Trophoblast cell (in vitro differentiated cells and primary cell): Measurements from ENCODE around the gene TCIRG1.

Experiments used
- DNase-seq, 2 donors: peaks; one replicate each; pipeline ENCODE4 v3.0.0-alpha.2; 2016
- H2AFZ ChIP-seq: 2 replicates; pipeline ENCODE4 v1.6.1; 2013; ENCODE audit warnings: low read length, moderate library complexity, mild to moderate bottlenecking; ENCODE audit not compliant: insufficient read depth, poor library complexity
- H2AK5ac ChIP-seq: 2 replicates; pipeline ENCODE4 v1.6.1; 2013; ENCODE audit warnings: mild to moderate bottlenecking, low read length
- H2BK120ac ChIP-seq: 2 replicates; pipeline ENCODE4 v1.6.1; 2013; ENCODE audit warnings: low read length, mild to moderate bottlenecking, moderate library complexity; ENCODE audit not compliant: insufficient read depth, poor library complexity
- H2BK12ac ChIP-seq: 2 replicates; pipeline ENCODE4 v1.6.1; 2013; ENCODE audit warnings: mild to moderate bottlenecking, low read length, moderate library complexity
- H2BK5ac ChIP-seq: 2 replicates; pipeline ENCODE4 v1.6.1; 2013; ENCODE audit warnings: low read length, low read depth, moderate library complexity, mild to moderate bottlenecking; ENCODE audit not compliant: poor library complexity
- H3K14ac ChIP-seq: 2 replicates; pipeline ENCODE4 v1.6.1; 2013; ENCODE audit warnings: mild to moderate bottlenecking, low read length
- H3K18ac ChIP-seq: 2 replicates; pipeline ENCODE4 v1.6.1; 2013; ENCODE audit warnings: mild to moderate bottlenecking, low read length
- H3K23ac ChIP-seq: 2 replicates; pipeline ENCODE4 v1.6.1; 2013; ENCODE audit warnings: low read length
- H3K27ac ChIP-seq: 2 replicates; pipeline ENCODE4 v1.5.1; 2013; ENCODE audit warnings: low read depth, mild to moderate bottlenecking, inconsistent platforms, low read length, moderate library complexity
- H3K27me3 ChIP-seq: 2 replicates; pipeline ENCODE4 v1.6.1; 2013; ENCODE audit warnings: inconsistent platforms, mild to moderate bottlenecking, low read length, moderate library complexity; ENCODE audit not compliant: insufficient read depth
- H3K36me3 ChIP-seq, 2 experiments: 1 replicate in 1 of 2; 2 replicates in 1 of 2; pipeline ENCODE4 v1.6.1; 2013; ENCODE audit warnings: low read length in 2 of 2, mild to moderate bottlenecking in 2 of 2, moderate library complexity in 1 of 2; ENCODE audit not compliant: insufficient read depth in 2 of 2, control insufficient read depth in 1 of 2
- H3K4ac ChIP-seq: 2 replicates; pipeline ENCODE4 v1.6.1; 2013; ENCODE audit warnings: low read depth, mild to moderate bottlenecking, low read length, moderate library complexity
- H3K4me1 ChIP-seq, 2 experiments: 1 replicate in 1 of 2; 2 replicates in 1 of 2; pipeline ENCODE4 v1.6.1; 2013; ENCODE audit warnings: low read length in 2 of 2, mild to moderate bottlenecking in 2 of 2, moderate library complexity in 1 of 2; ENCODE audit not compliant: insufficient read depth in 2 of 2, control insufficient read depth in 1 of 2
- H3K4me2 ChIP-seq: 2 replicates; pipeline ENCODE4 v1.6.1; 2013; ENCODE audit warnings: inconsistent platforms, mild to moderate bottlenecking, low read length, moderate library complexity
- H3K4me3 ChIP-seq: 2 replicates; pipeline ENCODE4 v1.5.1; 2013; ENCODE audit warnings: mild to moderate bottlenecking, low read depth, low read length, inconsistent platforms
- H3K79me1 ChIP-seq: one replicate; pipeline ENCODE4 v1.6.1; 2013; ENCODE audit warnings: low read length
- H3K79me2 ChIP-seq: 2 replicates; pipeline ENCODE4 v1.6.1; 2013; ENCODE audit warnings: low read length, mild to moderate bottlenecking; ENCODE audit not compliant: control insufficient read depth, insufficient read depth, poor library complexity
- H3K9ac ChIP-seq: 2 replicates; pipeline ENCODE4 v1.6.1; 2013; ENCODE audit warnings: mild to moderate bottlenecking, low read length
- H3K9me3 ChIP-seq: 2 replicates; pipeline ENCODE4 v1.6.1; 2013; ENCODE audit warnings: low read depth, mild to moderate bottlenecking, control low read depth, inconsistent platforms, low read length; ENCODE audit not compliant: insufficient read depth
- H4K12ac ChIP-seq: 2 replicates; pipeline ENCODE4 v1.6.1; 2013; ENCODE audit warnings: low read depth, mild to moderate bottlenecking, low read length, moderate library complexity
- H4K8ac ChIP-seq: 2 replicates; pipeline ENCODE4 v1.6.1; 2013; ENCODE audit warnings: low read depth, mild to moderate bottlenecking, low read length, moderate library complexity
- H4K91ac ChIP-seq: one replicate; pipeline ENCODE4 v1.6.1; 2013; ENCODE audit warnings: low read depth, mild to moderate bottlenecking, low read length, moderate library complexity
- WGBS: extraction: QIAGEN DNeasy Blood & Tissue Kit; methylation state at CpG from one replicate; pipeline ENCODE4 v1.1.7; 2013; ENCODE audit warnings: missing lambda C conversion rate; ENCODE audit not compliant: insufficient read length, insufficient coverage; ENCODE audit errors: extremely low coverage; 5-methylcytosine and 5-hydroxymethylcytosine counted together

Gene TCIRG1

GRCh38 chr11:68051191-68052136 is 12.6 kb downstream of the TCIRG1 start:
- H3K36me3 ChIP-seq: peaks cover 60 to 61% of the 10 kb centered on the region in 2 experiments
- no peaks in the 10 kb centered on the region for H3K27me3 ChIP-seq
- no peaks in the 10 kb centered on the region for H3K79me2 ChIP-seq
- H3K79me1 ChIP-seq: no peaks in the 10 kb centered on the region
- H2AFZ ChIP-seq: no peak overlapping the region
- no peak overlapping the region for H3K18ac ChIP-seq
- H2BK5ac ChIP-seq: no peak overlapping the region
- no peak overlapping the region for H4K12ac ChIP-seq
- no peak overlapping the region for H3K4me2 ChIP-seq
- H3K4me3 ChIP-seq: no peak overlapping the region
- no peak overlapping the region for H2BK120ac ChIP-seq
- WGBS: no CpG with 5 or more reads among the region's 14 CpGs
- no peak overlapping the region for H2AK5ac ChIP-seq
- no peak overlapping the region for H4K8ac ChIP-seq
- no peak overlapping the region for H2BK12ac ChIP-seq
- no peak overlapping the region for H3K14ac ChIP-seq
- H3K27ac ChIP-seq: no peak overlapping the region
- no peak overlapping the region for H3K23ac ChIP-seq
- no peaks in the 10 kb centered on the region for H3K9me3 ChIP-seq
- no peaks in the 10 kb centered on the region for H3K4me1 ChIP-seq
- no peak overlapping the region for H4K91ac ChIP-seq
- DNase-seq: no peak
- no peak overlapping the region for H3K9ac ChIP-seq
- H3K4ac ChIP-seq: no peak overlapping the region

- Histone ChIP-seq H3K4ac (no peak overlapping the region), H3K14ac (no peak overlapping the region), H4K12ac (no peak overlapping the region), H4K8ac (no peak overlapping the region), H2AK5ac (no peak overlapping the region), H2AFZ (no peak overlapping the region), H3K36me3 (peaks cover 59 to 62% of the 10 kb centered on the region in 2 experiments), H3K9me3 (no peaks in the 10 kb centered on the region), H2BK5ac (no peak overlapping the region), H2BK12ac (no peak overlapping the region), H2BK120ac (no peak overlapping the region), H3K9ac (no peak overlapping the region), H3K4me1 (no peaks in the 10 kb centered on the region), H3K4me3 (no peak overlapping the region), H3K18ac (no peak overlapping the region), H3K79me2 (no peaks in the 10 kb centered on the region), H3K23ac (no peak overlapping the region), H3K4me2 (no peak overlapping the region), H3K27me3 (no peaks in the 10 kb centered on the region), H4K91ac (no peak overlapping the region), H3K79me1 (no peaks in the 10 kb centered on the region), H3K27ac (no peak overlapping the region)
- WGBS: no CpG with 5 or more reads among the region's 15 CpGs
- DNase-seq: no peak
Observed at GRCh38 chr11:68052137-68052873, 13.5 kb downstream of the TCIRG1 start.

- no CpG with 5 or more reads among the region's 9 CpGs for WGBS
- Histone ChIP-seq H3K27ac (no peak overlapping the region), H3K23ac (no peak overlapping the region), H3K9ac (no peak overlapping the region), H3K79me1 (no peaks in the 10 kb centered on the region), H3K14ac (no peak overlapping the region), H2BK12ac (no peak overlapping the region), H4K12ac (no peak overlapping the region), H3K4me1 (no peaks in the 10 kb centered on the region), H3K18ac (no peak overlapping the region), H2AK5ac (no peak overlapping the region), H3K79me2 (no peaks in the 10 kb centered on the region), H4K8ac (no peak overlapping the region), H3K4me3 (no peak overlapping the region), H2BK5ac (no peak overlapping the region), H2BK120ac (no peak overlapping the region), H4K91ac (no peak overlapping the region), H3K27me3 (no peaks in the 10 kb centered on the region), H3K9me3 (no peaks in the 10 kb centered on the region), H3K4me2 (no peak overlapping the region), H2AFZ (no peak overlapping the region), H3K4ac (no peak overlapping the region), H3K36me3 (peaks cover 55 to 58% of the 10 kb centered on the region in 2 experiments)
- DNase-seq: no peak
Observed at GRCh38 chr11:68053117-68053516, 14.3 kb downstream of the TCIRG1 start.

GRCh38 chr11:68053981-68054812 is 15.4 kb downstream of the TCIRG1 start:
- no peak overlapping the region for H2AK5ac ChIP-seq
- no peak overlapping the region for H3K9ac ChIP-seq
- no peaks in the 10 kb centered on the region for H3K79me1 ChIP-seq
- no peak overlapping the region for H2AFZ ChIP-seq
- H3K4me2 ChIP-seq: no peak overlapping the region
- no peak overlapping the region for H3K23ac ChIP-seq
- no peak overlapping the region for H4K12ac ChIP-seq
- H2BK12ac ChIP-seq: no peak overlapping the region
- H2BK5ac ChIP-seq: no peak overlapping the region
- H3K14ac ChIP-seq: no peak overlapping the region
- H3K36me3 ChIP-seq: peaks cover 46 to 54% of the 10 kb centered on the region in 2 experiments
- no peak overlapping the region for H3K4ac ChIP-seq
- no peaks in the 10 kb centered on the region for H3K9me3 ChIP-seq
- no peak overlapping the region for H3K27ac ChIP-seq
- no peak for DNase-seq
- H3K18ac ChIP-seq: no peak overlapping the region
- no peaks in the 10 kb centered on the region for H3K4me1 ChIP-seq
- WGBS: no CpG with 5 or more reads among the region's 11 CpGs
- no peak overlapping the region for H3K4me3 ChIP-seq
- H4K91ac ChIP-seq: no peak overlapping the region
- H2BK120ac ChIP-seq: no peak overlapping the region
- H4K8ac ChIP-seq: no peak overlapping the region
- no peaks in the 10 kb centered on the region for H3K27me3 ChIP-seq
- H3K79me2 ChIP-seq: no peaks in the 10 kb centered on the region
